SJCRH30 (cell line): ENCODE results near the gene MRNIP. TPM values are rescaled to one million over a fixed set of nuclear protein-coding genes. Genes with fewer than 3 reads are reported as not detected.
"Not testable (repeated sequence)": the region's sequence is repeated elsewhere in the genome, so short reads cannot be mapped to it uniquely, and the experiment has no call there.

ENCODE experiments used
- DNase-seq, 2 experiments: peaks; one replicate each; pipeline ENCODE4 v3.0.0-alpha.2; 2015 to 2020
- H3K27ac ChIP-seq: fragments of 250-450 bp; sonication (Bioruptor Pico); 2 replicates; pipeline ENCODE4 v1.5.1; 2020; ENCODE audit warnings: mild to moderate bottlenecking, moderate library complexity
- H3K27me3 ChIP-seq: fragments of 250-450 bp; sonication (Bioruptor Pico); 2 replicates; pipeline ENCODE4 v1.5.1; 2020; ENCODE audit warnings: mild to moderate bottlenecking, moderate library complexity
- H3K36me3 ChIP-seq: fragments of 250-450 bp; sonication (Bioruptor Pico); 2 replicates; pipeline ENCODE4 v1.5.1; 2020; ENCODE audit warnings: mild to moderate bottlenecking, moderate library complexity
- H3K4me1 ChIP-seq: fragments of 250-450 bp; sonication (Bioruptor Pico); 2 replicates; pipeline ENCODE4 v1.5.1; 2020; ENCODE audit warnings: mild to moderate bottlenecking, moderate library complexity
- H3K4me3 ChIP-seq: fragments of 250-450 bp; sonication (Bioruptor Pico); 2 replicates; pipeline ENCODE4 v1.5.1; 2020; ENCODE audit warnings: mild to moderate bottlenecking, moderate library complexity
- H3K9me3 ChIP-seq: fragments of 250-450 bp; sonication (Bioruptor Pico); replicated peaks from 2 replicates; pipeline ENCODE4 v1.5.1; 2020; ENCODE audit warnings: mild to moderate bottlenecking, moderate library complexity
- total RNA-seq: library from RNA; depleted of rRNA; stranded (reverse); fragments of >200 nt; shearing (Covaris generic); gene quantifications from 2 replicates; pipeline ENCODE4 v1.2.3, GENCODE V29; 2014

MRNIP gene
- total RNA-seq, 1 experiment from 2014 or later: 15.3 TPM

- Histone ChIP-seq H3K9me3 (no peaks in the 10 kb centered on the region), H3K36me3 (peaks cover 12% of the 10 kb centered on the region; the same call in 1 of the 2 replicates)
Measured at GRCh38 chr5:179854356-179854755, 4.3 kb downstream of the MRNIP start.

DNA sequence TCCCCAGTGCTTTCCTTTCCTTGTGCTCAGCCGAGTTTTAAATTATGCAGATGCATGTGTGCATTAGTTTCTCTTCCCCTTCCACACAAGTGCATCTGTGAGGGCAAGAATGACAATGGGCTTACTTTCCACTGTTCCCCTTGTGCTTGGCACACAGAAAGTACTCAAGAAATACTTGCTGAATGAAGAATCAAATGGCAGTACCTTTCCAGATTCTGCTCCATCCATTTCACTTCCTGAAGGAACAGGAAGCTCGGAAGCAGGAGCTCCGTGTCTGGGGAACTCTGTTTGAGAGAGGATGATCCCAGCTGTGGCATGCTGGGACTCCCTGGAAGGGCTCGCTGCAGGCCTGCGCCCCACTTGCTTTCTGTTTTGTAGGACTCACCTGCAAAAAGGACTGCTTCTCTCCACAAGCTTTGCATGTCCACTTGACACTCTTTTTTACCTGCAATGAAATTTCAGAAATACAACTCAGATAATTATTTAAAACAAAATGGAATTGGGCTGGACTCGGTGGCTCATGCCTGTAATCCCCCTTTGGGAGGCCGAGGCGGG is 5.5 kb downstream of the MRNIP start:
- Histone ChIP-seq H3K9me3 (no peaks in the 10 kb centered on the region), H3K4me3 (no peak overlapping the region), H3K27ac (no peak overlapping the region), H3K4me1 (no peaks in the 10 kb centered on the region), H3K36me3 (peaks cover 18% of the 10 kb centered on the region), H3K27me3 (no peaks in the 10 kb centered on the region)
- DNase-seq: no peak

More at GRCh38 chr5:179854356-179854755, 4.3 kb downstream of the MRNIP start:
- Histone ChIP-seq H3K4me3 (no peak overlapping the region), H3K27me3 (no peaks in the 10 kb centered on the region), H3K27ac (no peak overlapping the region), H3K4me1 (no peaks in the 10 kb centered on the region)
- DNase-seq: no peak

- no peaks in the 10 kb centered on the region for H3K27me3 ChIP-seq
Measured at GRCh38 chr5:179841621-179842020, 17.0 kb downstream of the MRNIP start.

DNA sequence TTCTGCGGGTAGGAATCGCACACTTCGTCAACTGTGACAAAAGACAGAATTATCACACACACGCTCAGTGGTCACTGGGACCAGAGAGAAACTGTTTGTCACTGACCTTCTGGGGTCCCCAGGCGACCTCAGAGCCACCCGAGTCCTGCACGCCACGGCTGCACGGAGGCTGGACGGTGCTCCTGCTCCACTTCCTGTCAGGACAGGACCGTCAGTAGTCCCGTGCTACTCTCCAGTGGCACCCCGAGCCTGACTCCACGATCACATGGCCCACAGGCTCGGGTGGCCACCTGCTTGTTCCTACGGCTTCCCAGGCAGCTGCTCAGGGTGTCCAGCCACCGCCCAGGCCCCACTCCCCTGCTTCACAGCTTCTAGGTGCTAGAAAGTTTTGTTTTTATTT is 17.9 kb downstream of the MRNIP start:
- H3K9me3 ChIP-seq: peaks cover 7% of the 10 kb centered on the region; the same call in 1 of the 2 replicates
- H3K36me3 ChIP-seq: peaks cover 35% of the 10 kb centered on the region
- no peaks in the 10 kb centered on the region for H3K4me1 ChIP-seq
- DNase-seq: no peak
- H3K27ac ChIP-seq: no peak overlapping the region
- H3K27me3 ChIP-seq: no peaks in the 10 kb centered on the region
- no peak overlapping the region for H3K4me3 ChIP-seq

More at GRCh38 chr5:179841621-179842020, 17.0 kb downstream of the MRNIP start:
- Histone ChIP-seq H3K27ac (no peak overlapping the region), H3K36me3 (peaks cover 29% of the 10 kb centered on the region), H3K4me3 (no peak overlapping the region), H3K4me1 (no peaks in the 10 kb centered on the region), H3K9me3 (peaks cover 7% of the 10 kb centered on the region; the same call in 1 of the 2 replicates)
- DNase-seq: no peak

DNA sequence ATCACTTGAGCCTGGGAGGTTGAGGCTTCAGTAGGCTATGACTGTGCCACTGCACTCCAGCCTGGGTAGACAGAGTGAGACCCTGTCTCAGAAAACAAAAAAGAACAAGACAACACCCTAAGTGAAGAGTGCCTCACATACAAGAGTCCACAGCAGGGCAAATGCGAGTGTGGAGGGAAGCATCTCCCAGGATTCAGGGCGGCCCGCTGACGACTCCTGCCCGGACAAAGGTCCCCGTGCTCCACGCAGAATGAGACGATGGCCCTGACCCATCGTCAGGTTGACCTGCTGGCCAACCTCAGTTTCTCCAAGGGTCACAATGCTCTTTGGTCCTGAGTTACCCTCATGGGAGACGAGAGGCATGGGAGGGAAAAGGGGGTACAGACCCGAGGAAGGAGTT is 18.3 kb downstream of the MRNIP start:
- Histone ChIP-seq H3K36me3 (peaks cover 35% of the 10 kb centered on the region), H3K4me1 (no peaks in the 10 kb centered on the region), H3K27me3 (no peaks in the 10 kb centered on the region), H3K27ac (no peak overlapping the region), H3K4me3 (no peak overlapping the region), H3K9me3 (peaks cover 7% of the 10 kb centered on the region; the same call in 1 of the 2 replicates)
- DNase-seq: no peak

DNA sequence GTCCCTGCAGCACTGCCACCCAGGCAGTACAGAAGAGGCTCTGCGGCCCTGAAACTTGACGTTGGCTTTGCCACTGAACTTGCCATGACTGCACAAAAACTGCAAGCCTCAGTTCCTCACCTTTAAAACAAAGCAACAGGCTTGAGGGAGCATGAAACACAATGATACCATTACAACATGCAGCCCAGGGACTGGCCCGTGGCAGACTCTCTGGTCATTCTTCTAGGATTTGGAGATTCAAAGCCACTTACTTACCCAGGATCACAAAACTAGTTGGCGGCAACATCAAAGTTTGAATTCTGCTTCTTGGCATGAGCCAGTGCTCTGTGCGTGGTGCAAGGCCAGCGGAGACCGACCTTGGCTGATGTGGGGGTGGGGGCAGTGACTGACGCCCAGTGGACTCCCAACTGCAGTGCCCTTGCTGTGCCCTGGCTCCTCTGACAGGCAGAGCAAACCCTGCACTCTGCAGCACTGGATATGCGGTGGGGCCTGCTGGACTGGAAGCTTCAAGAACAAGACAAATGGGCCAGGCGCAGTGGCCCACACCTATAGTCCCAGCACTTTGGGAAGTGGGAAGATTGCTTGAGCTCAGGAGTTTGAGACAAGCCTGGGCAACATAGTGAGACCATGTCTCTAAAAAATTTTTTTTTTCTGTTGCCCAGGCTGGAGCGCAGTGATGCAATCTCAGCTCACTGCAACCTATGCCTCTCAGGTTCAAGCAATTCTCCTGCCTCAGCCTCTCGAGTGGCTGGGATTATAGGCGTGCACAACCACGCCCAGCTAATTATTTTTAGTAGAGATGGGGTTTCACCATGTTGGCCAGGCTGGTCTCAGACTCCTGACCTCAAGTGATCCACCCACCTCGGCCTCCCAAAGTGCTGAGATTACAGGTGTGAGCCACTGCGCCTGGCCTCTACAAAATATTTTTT is 19.0 kb downstream of the MRNIP start:
- Histone ChIP-seq H3K9me3 (peaks cover under 1% of the 10 kb centered on the region; the same call in 1 of the 2 replicates), H3K27me3 (no peaks in the 10 kb centered on the region), H3K27ac (no peak overlapping the region), H3K36me3 (peaks cover 32% of the 10 kb centered on the region), H3K4me3 (no peak overlapping the region), H3K4me1 (no peaks in the 10 kb centered on the region)
- no peak for DNase-seq

- H3K4me1 ChIP-seq: no peaks in the 10 kb centered on the region
- no peaks in the 10 kb centered on the region for H3K27me3 ChIP-seq
- H3K9me3 ChIP-seq: no peaks in the 10 kb centered on the region
- DNase-seq: no peak
- H3K36me3 ChIP-seq: peaks cover 47% of the 10 kb centered on the region
- H3K27ac ChIP-seq: no peak overlapping the region
- H3K4me3 ChIP-seq: no peak overlapping the region
Measured at GRCh38 chr5:179837076-179838011, 21.3 kb downstream of the MRNIP start.

- Histone ChIP-seq H3K4me1 (no peaks in the 10 kb centered on the region), H3K9me3 (no peaks in the 10 kb centered on the region), H3K27me3 (no peaks in the 10 kb centered on the region), H3K27ac (no peak overlapping the region), H3K36me3 (peaks cover 54% of the 10 kb centered on the region), H3K4me3 (no peak overlapping the region)
- no peak for DNase-seq
Measured at GRCh38 chr5:179836225-179837019, 22.2 kb downstream of the MRNIP start.

GRCh38 chr5:179834871-179835270 is 23.7 kb downstream of the MRNIP start:
- DNase-seq, H3K9me3 ChIP-seq, H3K27ac ChIP-seq, H3K27me3 ChIP-seq, H3K4me3 ChIP-seq, H3K4me1 ChIP-seq: not testable (repeated sequence)
- peaks cover 66% of the 10 kb centered on the region for H3K36me3 ChIP-seq

- Histone ChIP-seq H3K4me1 (no peaks in the 10 kb centered on the region), H3K9me3 (no peaks in the 10 kb centered on the region; the same call in 1 of the 2 replicates), H3K27me3 (no peaks in the 10 kb centered on the region), H3K4me3 (no peak overlapping the region), H3K27ac (no peak overlapping the region), H3K36me3 (peaks cover 72% of the 10 kb centered on the region)
- no peak for DNase-seq
Measured at GRCh38 chr5:179834120-179834519, 24.5 kb downstream of the MRNIP start.

- Histone ChIP-seq H3K27ac (no peak overlapping the region), H3K4me3 (no peak overlapping the region), H3K9me3 (no peaks in the 10 kb centered on the region; the same call in 1 of the 2 replicates), H3K4me1 (no peaks in the 10 kb centered on the region), H3K36me3 (peaks cover 75% of the 10 kb centered on the region), H3K27me3 (no peaks in the 10 kb centered on the region)
- no peak for DNase-seq
Measured at GRCh38 chr5:179833709-179834070, 24.9 kb downstream of the MRNIP start.

DNA sequence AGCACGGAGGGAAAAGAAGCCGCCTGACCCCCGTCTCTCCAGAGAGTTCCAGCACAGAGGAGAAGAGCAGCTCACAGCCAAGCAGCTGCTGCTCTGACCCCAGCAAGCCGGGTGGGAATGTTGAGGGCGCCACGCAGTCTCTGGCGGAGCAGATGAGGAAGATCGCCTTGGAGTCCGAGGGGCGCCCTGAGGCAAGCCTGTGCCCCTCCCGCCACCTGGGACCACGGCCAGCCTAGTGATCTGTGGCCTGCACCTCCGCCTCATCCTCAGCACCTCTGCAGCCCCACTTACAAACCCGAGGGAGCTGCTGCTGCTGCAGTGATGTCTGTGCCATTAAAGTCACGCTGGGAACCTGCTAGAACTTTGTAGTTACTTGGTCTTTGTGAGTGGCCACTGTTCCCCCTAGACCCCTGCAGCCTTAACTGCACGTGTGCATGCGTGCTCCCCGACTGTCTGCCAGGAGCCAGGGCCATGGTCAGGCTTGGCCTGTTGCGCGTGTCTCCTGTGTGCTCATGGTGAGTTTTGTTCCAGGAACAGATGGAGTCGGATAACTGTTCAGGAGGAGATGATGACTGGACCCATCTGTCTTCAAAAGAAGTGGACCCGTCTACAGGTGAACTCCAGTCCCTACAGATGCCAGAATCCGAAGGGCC is 25.4 kb downstream of the MRNIP start:
- DNase-seq: no peak
- H3K9me3 ChIP-seq: no peaks in the 10 kb centered on the region; the same call in 1 of the 2 replicates
- no peaks in the 10 kb centered on the region for H3K4me1 ChIP-seq
- no peak overlapping the region for H3K4me3 ChIP-seq
- H3K27ac ChIP-seq: no peak overlapping the region
- H3K27me3 ChIP-seq: no peaks in the 10 kb centered on the region
- H3K36me3 ChIP-seq: peaks cover 74% of the 10 kb centered on the region

DNA sequence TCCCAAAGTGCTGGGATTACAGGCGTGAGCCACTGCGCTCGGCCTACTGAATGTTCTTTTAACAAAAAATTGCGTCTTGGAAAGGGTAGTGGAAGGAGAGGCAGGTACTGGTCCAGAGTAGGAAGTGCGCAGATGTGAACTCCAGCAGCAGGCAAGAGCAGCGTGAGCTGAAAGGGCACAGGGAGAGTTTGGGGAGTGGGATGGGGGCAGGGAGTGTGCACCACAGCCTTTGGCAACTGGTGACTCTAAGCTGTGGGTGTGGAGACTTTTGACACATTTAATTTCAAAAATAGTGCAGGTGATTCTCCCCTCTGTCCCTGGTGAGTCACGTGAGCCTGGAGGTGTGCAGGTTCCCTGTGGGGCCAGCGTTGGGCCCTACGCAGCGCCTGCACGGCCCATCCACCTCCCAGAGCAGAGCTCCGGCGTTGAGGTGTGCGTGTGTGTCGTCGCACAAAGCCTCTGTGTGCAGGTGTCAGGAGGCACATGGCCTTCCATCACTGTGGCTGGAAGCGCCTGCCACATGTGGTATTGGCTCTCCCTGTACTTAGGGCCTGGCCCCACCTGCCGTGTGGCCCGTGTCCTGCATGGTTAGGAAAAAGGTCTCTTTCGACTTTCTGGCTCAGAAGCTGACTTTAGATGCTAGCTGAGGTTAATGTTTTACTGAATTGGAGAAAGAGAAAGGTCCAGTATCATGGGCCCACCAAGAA is 26.4 kb downstream of the MRNIP start:
- H3K9me3 ChIP-seq: no peaks in the 10 kb centered on the region; the same call in 1 of the 2 replicates
- H3K27ac ChIP-seq: no peak overlapping the region
- DNase-seq: no peak
- H3K27me3 ChIP-seq: no peaks in the 10 kb centered on the region
- H3K4me1 ChIP-seq: no peaks in the 10 kb centered on the region
- H3K4me3 ChIP-seq: no peak overlapping the region
- H3K36me3 ChIP-seq: peaks cover 74% of the 10 kb centered on the region
